Measurements from ENCODE around the gene RPS6KC1.
"Not testable (repeated sequence)": the region's sequence is repeated elsewhere in the genome, so short reads cannot be mapped to it uniquely, and the experiment has no call there.

GRCh38 chr1:213301524-213301923, 250.5 kb downstream of the RPS6KC1 start:
- TF ChIP-seq ZKSCAN8 (CRISPR knock-in tag; IDR thresholded peaks at IDR 0.05); TAF15 (IDR thresholded peaks at IDR 0.05; ENCODE audit: low read depth, low read length); ZZZ3 (IDR thresholded peaks at IDR 0.05); PCBP1 (IDR thresholded peaks at IDR 0.05; ENCODE audit: low read depth, low read length, poor library complexity, severe bottlenecking); MLX (CRISPR knock-in tag; conservative IDR thresholded peaks at IDR 0.05); BHLHE40 (IDR thresholded peaks at IDR 0.05; ENCODE audit: low read length); TSHZ1 (CRISPR knock-in tag; IDR thresholded peaks at IDR 0.05); BCL6 (CRISPR knock-in tag; IDR thresholded peaks at IDR 0.05); ZNF324 (CRISPR knock-in tag; IDR thresholded peaks at IDR 0.05); POLR2A (conservative IDR thresholded peaks at IDR 0.05); MCM2 (IDR thresholded peaks at IDR 0.05; ENCODE audit: low read depth); EZH2 (IDR thresholded peaks at IDR 0.05; ENCODE audit: borderline replicate concordance, low read depth, low read length); CTCF (IDR thresholded peaks at IDR 0.05 in 2 of 3, conservative IDR thresholded peaks at IDR 0.05 in 1 of 3; ENCODE audit: insufficient read depth in 2 of 3, low read depth in 1 of 3, low read length in 3 of 3): not testable (repeated sequence)

Measured in K562 (cell line).